GM19023 (cell line): Measurements from ENCODE around the gene CNNM1.

Experiments
- ATAC-seq: cut with Tn5 transposase; IDR thresholded peaks from one replicate; pipeline ENCODE4 v1.9.1; 2021; ENCODE audit warnings: mild to moderate bottlenecking, moderate library complexity; ENCODE audit not compliant: unreplicated experiment

Gene CNNM1

GRCh38 chr10:99412099-99412498 lies 82.9 kb downstream of the CNNM1 start:
- no peak for ATAC-seq

GRCh38 chr10:99418910-99419624 lies 89.9 kb downstream of the CNNM1 start:
- no peak for ATAC-seq

- no peak for ATAC-seq
Measured at GRCh38 chr10:99419688-99420087, 90.5 kb downstream of the CNNM1 start.

- ATAC-seq, result no peak
Measured at GRCh38 chr10:99421233-99421739, 92.1 kb downstream of the CNNM1 start.

- no peak for ATAC-seq
Measured at GRCh38 chr10:99422529-99423096, 93.5 kb downstream of the CNNM1 start.

- no peak for ATAC-seq
Measured at GRCh38 chr10:99424656-99425055, 95.5 kb downstream of the CNNM1 start.

- no peak for ATAC-seq
Measured at GRCh38 chr10:99425204-99425603, 96.0 kb downstream of the CNNM1 start.

GRCh38 chr10:99426689-99427088 lies 97.5 kb downstream of the CNNM1 start:
- ATAC-seq, result no peak

- no peak for ATAC-seq
Measured at GRCh38 chr10:99427566-99428190, 98.5 kb downstream of the CNNM1 start.

GRCh38 chr10:99429517-99430095 lies 100.5 kb downstream of the CNNM1 start:
- ATAC-seq, result no peak

- peak; percentile 18 for ATAC-seq
Measured at GRCh38 chr10:99430116-99430450, 100.9 kb downstream of the CNNM1 start.

- ATAC-seq, result peak; percentile 96
Measured at GRCh38 chr10:99430451-99431189, 101.5 kb downstream of the CNNM1 start, which contains the start of gene GOT1. Gene GOT1, minus strand, starts transcription at chr10:99430624. Its CDS starts 59 bp downstream, at chr10:99430565.

GRCh38 chr10:99431190-99431760 lies 102.1 kb downstream of the CNNM1 start:
- ATAC-seq, result peak; percentile 3

- no peak for ATAC-seq
Measured at GRCh38 chr10:99432047-99432446, 102.9 kb downstream of the CNNM1 start.

GRCh38 chr10:99432881-99433280 lies 103.7 kb downstream of the CNNM1 start:
- no peak for ATAC-seq

- ATAC-seq, result no peak
Measured at GRCh38 chr10:99433378-99434020, 104.3 kb downstream of the CNNM1 start.

GRCh38 chr10:99435986-99436638 lies 107.0 kb downstream of the CNNM1 start:
- no peak for ATAC-seq

- ATAC-seq, result no peak
Measured at GRCh38 chr10:99438890-99439289, 109.7 kb downstream of the CNNM1 start.

GRCh38 chr10:99442394-99442793 lies 113.2 kb downstream of the CNNM1 start:
- no peak for ATAC-seq

GRCh38 chr10:99443500-99443899 lies 114.3 kb downstream of the CNNM1 start:
- ATAC-seq, result no peak
